Measurements from ENCODE around the gene PARD3B.

Gene PARD3B

GRCh38 chr2:205441524-205441923 lies 896.2 kb downstream of the PARD3B start:
- no peak for DNase-seq (ENCODE audit: low read depth in 2 of 3, low spot score in 2 of 3)

- no peak for DNase-seq (ENCODE audit: low read depth in 2 of 3, low spot score in 2 of 3)
Observed at GRCh38 chr2:205448189-205448588, 902.9 kb downstream of the PARD3B start.

DNA sequence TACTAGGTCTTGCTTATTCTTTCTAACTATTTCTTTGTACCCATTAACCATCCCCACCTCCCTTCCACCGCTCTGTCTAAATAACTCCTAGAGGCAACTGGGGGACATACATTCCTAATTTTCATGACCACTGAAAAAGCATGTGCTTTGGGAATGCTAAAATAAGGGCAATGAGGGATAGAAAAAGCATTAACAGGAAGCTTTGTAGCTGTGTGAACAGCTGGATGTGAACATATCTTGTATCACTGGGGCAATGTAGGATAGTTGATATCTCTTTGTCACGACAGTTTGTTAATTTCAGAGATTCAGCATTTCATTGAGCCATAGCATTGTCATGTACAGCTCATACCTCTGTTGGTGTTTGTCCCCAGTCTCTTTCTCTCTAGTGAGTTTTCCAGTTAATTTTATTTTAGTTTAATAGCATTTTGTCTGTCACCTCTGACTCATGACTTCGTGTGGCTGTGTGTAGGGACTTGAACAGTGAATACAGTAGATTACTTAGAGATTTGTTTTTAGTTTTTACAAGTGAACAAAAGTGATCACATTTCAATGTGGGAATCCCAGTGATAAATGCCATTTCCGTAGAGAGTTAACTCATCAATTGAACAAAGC lies 906.7 kb downstream of the PARD3B start:
- DNase-seq (ENCODE audit: low read depth in 2 of 3, low spot score in 2 of 3) = no peak

DNA sequence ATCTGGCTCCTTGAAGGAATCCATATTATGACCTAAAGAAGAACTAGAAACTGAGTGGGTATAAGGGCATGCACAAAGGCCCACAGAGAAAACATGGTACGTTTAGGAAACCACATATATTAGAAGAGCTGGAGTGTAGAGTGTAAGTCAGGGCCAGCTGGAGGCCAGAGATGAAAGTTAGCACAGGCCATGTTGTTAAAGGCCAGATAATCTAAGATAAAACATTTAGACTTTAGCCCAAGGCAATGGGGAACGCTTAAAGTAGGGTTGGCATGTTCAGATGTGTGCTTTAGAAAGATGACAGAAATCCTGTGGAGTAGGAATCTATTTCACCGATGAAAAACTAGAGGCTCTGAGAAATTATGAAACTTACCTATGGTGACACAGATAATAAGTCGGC lies 907.9 kb downstream of the PARD3B start:
- no peak for DNase-seq (ENCODE audit: low read depth in 2 of 3, low spot score in 2 of 3)

- DNase-seq (ENCODE audit: low read depth in 2 of 3, low spot score in 2 of 3) = no peak
Observed at GRCh38 chr2:205456682-205457081, 911.4 kb downstream of the PARD3B start.

- DNase-seq (ENCODE audit: low read depth in 2 of 3, low spot score in 2 of 3) = no peak
Observed at GRCh38 chr2:205460217-205460616, 914.9 kb downstream of the PARD3B start.

DNA sequence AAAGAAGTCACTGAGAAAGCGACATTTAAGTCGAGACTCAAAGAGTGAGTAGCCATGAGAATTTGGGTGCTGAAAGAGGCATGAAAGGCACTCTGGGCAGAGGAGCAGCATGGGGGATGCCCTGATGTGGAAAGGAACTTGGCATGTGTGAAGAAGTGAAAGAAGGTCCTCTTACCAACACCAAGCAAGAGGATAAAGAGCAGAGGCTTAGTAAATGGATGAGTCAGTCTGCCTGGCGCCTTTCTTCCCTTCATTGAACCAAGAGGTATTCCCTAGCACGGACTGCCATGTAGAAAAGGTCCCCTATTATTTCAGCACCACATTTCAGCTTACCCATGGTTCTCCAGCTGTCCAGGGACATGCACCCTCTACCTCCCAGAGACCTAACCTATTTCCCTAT lies 915.9 kb downstream of the PARD3B start:
- no peak for DNase-seq (ENCODE audit: low read depth in 2 of 3, low spot score in 2 of 3)

GRCh38 chr2:205461678-205462665 lies 916.7 kb downstream of the PARD3B start:
- no peak for DNase-seq (ENCODE audit: low read depth in 2 of 3, low spot score in 2 of 3)

- DNase-seq (ENCODE audit: low read depth in 2 of 3, low spot score in 2 of 3) = no peak
Observed at GRCh38 chr2:205462681-205463345, 917.5 kb downstream of the PARD3B start.

- no peak for DNase-seq (ENCODE audit: low read depth in 2 of 3, low spot score in 2 of 3)
Observed at GRCh38 chr2:205463466-205464025, 918.3 kb downstream of the PARD3B start.

DNA sequence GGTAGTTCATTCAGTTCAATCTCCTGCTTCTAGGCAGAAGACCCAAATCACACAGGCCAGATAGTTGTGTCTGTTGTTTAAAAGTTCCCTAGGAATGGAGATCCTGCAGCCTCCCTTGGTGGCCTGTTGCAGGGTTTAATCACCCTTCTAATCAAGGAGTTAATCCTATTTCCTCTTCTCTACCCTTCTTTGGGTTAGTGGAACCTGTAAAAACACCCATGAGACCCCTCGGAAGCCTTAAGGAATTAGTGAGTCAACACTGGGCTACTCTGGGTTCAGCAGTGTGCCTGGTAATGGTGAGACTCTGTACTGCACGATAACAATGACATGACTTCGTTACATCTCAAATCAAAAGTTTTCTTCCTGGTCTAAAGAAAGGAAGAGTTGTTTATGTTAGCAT lies 919.4 kb downstream of the PARD3B start:
- DNase-seq (ENCODE audit: low read depth in 2 of 3, low spot score in 2 of 3) = no peak

DNA sequence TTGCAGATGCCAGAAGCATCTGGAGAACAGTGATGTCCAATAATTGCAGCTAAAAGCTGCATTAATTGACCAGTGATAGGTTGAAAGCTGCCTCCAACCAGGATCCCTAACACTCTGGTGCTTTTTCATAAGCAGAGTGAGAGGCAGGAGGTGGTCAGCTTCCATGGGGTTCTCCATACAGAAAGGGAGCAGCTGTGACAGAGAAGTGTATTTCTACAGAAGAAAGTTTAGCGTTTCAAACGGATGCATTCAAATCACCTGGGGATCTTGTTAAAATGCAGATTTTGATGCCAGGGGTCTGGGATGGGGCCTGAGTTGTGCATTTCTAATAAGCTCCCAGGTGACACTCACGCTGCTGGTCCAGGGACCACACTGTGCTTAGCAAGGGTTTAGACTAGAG lies 920.5 kb downstream of the PARD3B start:
- DNase-seq (ENCODE audit: low read depth in 2 of 3, low spot score in 2 of 3) = no peak

- DNase-seq (ENCODE audit: low read depth in 2 of 3, low spot score in 2 of 3) = no peak
Observed at GRCh38 chr2:205471776-205472175, 926.5 kb downstream of the PARD3B start.

DNA sequence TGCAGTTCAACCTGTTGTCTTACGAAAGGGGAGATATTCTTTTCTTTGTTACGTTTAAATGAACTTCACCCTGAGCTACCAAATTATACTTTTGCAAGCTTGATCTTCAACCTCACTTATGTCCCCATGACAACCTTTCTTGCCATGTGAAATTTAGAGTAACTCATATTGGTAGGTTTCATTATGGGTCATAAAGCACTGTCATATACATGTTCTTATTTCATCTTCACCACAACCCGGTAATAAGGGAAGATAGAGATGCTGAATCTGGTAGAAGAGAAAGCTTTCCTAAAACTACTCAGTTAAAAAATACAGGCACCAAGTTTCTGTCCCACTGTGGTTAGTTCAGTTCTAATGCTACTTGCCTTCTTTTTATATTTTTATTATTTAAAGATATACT lies 928.5 kb downstream of the PARD3B start:
- no peak for DNase-seq (ENCODE audit: low read depth in 2 of 3, low spot score in 2 of 3)

DNA sequence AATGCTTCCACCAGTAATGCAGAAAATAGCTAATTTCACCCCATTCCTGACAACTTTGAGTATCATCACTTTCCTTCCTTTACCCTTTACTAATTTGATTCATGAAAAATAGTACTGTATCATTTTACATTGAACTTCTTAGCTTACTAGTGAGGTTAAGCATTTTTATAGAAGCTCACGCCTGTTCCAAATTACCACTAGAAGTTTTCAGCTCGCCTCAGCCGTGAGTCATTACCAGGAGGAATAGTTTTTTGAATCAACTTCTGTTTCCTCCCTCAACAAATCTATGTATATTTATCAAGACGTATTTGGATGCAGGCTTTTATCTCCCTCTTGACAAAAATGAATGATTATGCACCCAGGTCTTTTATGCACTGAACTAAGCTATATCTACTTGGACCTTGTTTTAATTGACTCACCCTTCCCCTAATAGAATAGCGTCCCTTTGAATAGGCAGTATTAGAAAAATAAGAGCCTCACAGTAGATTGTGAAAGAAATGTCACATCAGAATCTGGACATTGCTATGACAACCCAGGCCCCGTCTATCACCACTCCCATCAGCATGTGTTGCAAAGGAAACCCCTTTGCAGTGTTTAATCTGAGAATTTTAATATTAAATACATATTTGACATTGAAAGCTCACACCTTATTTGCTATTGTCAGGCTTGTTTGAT lies 929.6 kb downstream of the PARD3B start:
- no peak for DNase-seq (ENCODE audit: low read depth in 2 of 3, low spot score in 2 of 3)

- DNase-seq (ENCODE audit: low read depth in 2 of 3, low spot score in 2 of 3) = no peak
Observed at GRCh38 chr2:205475416-205475768, 930.1 kb downstream of the PARD3B start.

- DNase-seq (ENCODE audit: low read depth in 2 of 3, low spot score in 2 of 3) = no peak
Observed at GRCh38 chr2:205477016-205477705, 931.9 kb downstream of the PARD3B start.

- DNase-seq (ENCODE audit: low read depth in 2 of 3, low spot score in 2 of 3) = no peak
Observed at GRCh38 chr2:205481861-205482260, 936.6 kb downstream of the PARD3B start.

GRCh38 chr2:205482399-205483081 lies 937.3 kb downstream of the PARD3B start:
- DNase-seq (ENCODE audit: low read depth in 2 of 3, low spot score in 2 of 3) = no peak

GRCh38 chr2:205483095-205483494 lies 937.8 kb downstream of the PARD3B start:
- no peak for DNase-seq (ENCODE audit: low read depth in 2 of 3, low spot score in 2 of 3)
